Measurements from ENCODE around the gene ZSCAN2.
A peak's percentile ranks its signal among the peaks of the same experiment; 100 is the strongest.
"Not testable (repeated sequence)": the region's sequence is repeated elsewhere in the genome, so short reads cannot be mapped to it uniquely, and the experiment has no call there.

The ZSCAN2 gene

GRCh38 chr15:84642640-84643039, 41.8 kb downstream of the ZSCAN2 start:
- DNase-seq = not testable (repeated sequence)

DNA sequence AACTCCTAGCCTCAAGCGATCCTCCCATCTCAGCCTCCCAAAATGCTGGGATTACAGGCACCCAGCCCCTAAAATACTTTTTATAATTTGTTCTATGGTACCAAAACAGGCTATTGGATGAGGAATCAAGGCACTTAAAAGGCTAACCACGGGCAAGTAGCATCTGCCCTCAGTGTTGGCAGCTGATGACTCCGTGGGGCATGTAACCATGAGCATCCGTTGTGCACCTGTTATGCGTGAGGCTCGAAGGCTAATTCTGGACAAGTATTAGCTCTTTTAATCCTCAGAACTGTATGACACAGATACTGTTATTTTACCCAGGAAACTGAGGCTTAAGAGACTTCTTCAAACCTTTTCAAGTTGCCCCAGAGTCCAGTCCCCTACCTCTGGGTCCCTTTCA, 43.0 kb downstream of the ZSCAN2 start:
- no peak for DNase-seq

- DNase-seq = no peak
Measured at GRCh38 chr15:84645496-84645895, 44.7 kb downstream of the ZSCAN2 start.

DNA sequence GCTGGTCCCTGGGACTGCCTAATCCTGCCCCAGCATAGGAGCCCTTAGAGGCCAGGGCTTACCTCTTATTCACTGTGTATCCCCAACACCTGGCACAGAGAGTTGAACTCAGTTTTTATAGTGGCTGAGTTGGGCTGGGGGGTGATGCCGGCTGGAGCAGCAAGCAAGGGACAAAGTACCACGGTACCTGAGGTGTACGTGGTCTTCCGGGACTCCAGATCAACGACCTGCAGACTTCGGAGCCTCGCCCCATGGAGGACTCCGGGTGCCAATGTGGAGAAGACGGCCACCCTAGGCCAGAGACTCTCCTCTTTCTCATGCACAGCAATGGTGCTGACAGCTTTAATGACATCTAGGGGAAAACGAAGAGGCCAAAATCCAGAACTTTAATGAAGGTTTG, 45.2 kb downstream of the ZSCAN2 start:
- no peak for DNase-seq

- DNase-seq = no peak
Measured at GRCh38 chr15:84647726-84648125, 46.9 kb downstream of the ZSCAN2 start.

DNA sequence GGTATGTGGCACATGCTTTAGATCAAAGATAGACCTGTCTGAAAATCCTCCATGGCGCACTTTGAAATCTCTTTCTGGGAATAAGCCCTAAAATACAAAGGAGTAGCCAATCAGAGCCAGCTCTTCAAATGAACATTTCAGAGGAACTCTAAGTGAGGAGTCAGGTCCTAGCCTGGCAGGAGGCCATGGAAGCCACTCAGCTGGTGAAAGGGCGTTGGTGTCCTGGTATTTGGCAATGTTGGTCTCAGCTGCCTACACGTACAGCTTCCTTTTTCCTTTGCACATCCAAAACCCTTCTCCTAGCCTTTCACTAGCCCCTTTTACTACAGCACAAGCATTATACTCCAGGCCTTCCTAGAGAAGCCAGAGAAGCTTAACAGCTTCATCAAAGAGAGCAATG, 47.7 kb downstream of the ZSCAN2 start:
- no peak for DNase-seq

- DNase-seq = no peak
Measured at GRCh38 chr15:84649706-84650105, 48.9 kb downstream of the ZSCAN2 start.

DNA sequence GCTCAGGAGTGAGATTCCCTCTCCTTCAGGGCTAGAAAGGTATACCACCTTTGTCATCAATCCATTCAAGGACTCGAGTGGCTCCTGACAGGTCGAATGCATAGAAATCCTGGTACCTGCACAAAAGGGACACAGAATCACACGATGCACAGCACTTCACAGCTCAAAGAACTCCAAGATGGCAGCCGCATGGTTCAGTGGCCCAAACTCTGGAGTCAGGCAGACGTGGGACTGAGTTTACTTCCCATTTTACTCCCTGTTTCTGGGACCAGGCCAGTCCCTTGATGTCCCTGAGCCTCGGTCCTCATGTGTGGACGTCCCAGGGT, 52.7 kb downstream of the ZSCAN2 start:
- DNase-seq = no peak

GRCh38 chr15:84653910-84654688, 53.3 kb downstream of the ZSCAN2 start, which contains the start of gene WDR73:
Gene WDR73 (minus strand): TSS chr15:84654283. CDS start chr15:84654274, 9 bp downstream.
- peak; percentile 85 to 97 for DNase-seq

DNA sequence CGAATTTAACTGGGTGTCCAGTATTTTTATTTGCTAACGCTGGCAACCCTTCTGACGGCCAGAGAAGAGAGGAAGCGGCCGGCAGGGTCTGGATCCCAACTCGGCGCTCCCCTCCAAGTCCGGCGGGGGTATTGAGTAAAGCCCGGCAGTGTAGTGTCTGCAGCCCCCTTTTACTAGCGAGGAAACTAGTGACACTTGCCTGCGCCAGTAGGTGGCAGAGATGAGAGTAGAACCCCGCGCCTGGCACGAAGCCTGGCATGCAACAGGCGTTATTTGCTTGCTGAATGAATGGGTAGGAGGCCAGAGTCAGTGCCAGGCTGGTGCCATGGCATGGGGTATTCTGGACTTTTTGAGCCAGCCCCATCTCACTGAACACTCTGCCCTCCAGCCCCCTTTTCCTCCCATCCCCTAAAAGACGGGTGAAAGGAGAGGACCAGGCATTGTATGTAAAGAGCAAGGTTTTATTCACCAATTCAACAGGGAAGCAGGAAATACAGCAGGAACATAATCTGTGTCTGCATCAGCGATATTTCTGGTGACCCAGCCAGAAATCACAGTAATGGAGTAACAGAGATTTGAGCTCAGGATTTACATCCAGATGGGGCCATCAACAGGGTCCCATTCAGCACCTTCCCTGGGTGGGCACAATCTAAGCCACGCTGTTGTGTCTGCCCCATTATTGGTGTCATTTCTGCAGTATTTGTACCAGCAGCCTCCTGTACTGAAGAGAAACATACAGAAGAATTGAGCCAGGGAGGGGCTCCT, 54.1 kb downstream of the ZSCAN2 start:
- DNase-seq = peak; percentile 42 to 87

DNA sequence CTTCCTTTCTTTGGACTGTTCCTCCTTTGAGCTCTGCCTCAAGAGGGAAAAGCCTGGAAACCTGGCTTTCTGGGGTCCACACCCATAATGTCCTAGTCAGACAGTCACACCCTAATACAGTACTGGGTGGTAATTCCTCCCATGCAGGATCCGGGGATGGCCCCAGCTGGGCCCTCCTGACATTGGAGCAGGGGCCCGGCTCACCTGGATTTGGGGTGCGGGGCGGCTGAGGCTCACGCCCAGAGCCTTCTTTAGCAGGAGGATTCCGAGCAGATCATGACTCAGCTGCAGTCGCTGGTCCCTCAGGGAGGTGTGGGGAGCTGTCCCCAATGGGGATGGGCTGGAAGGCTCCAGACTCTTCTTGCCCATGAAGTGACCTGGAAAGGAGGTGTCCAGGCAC, 56.2 kb downstream of the ZSCAN2 start:
- DNase-seq = no peak

DNA sequence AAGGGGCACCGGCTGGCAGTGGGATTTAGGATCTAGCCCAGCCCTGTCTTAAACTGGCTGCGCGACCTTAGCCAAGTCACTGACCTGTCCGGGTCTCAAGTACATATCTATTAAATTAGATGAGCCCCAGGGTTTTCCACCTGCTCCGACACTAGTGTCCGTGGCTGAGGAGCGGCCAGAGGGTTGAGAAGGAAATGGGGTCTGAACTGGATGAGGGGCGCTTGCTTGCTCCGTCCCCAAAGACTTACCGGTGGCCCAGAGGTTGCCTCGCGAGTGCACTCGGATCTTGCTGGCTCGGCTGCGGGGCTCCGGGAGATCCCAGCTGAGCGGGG, 56.9 kb downstream of the ZSCAN2 start:
- DNase-seq = no peak

GRCh38 chr15:84658080-84658787, 57.4 kb downstream of the ZSCAN2 start, which contains the start of gene NMB:
Gene NMB (minus strand): TSS chr15:84658199. CDS start chr15:84658152, 47 bp downstream.
- DNase-seq = peak; percentile 41 to 86

GRCh38 chr15:84658788-84659411, 58.1 kb downstream of the ZSCAN2 start:
- DNase-seq = peak in 1 of 2 experiments; percentile 49

DNA sequence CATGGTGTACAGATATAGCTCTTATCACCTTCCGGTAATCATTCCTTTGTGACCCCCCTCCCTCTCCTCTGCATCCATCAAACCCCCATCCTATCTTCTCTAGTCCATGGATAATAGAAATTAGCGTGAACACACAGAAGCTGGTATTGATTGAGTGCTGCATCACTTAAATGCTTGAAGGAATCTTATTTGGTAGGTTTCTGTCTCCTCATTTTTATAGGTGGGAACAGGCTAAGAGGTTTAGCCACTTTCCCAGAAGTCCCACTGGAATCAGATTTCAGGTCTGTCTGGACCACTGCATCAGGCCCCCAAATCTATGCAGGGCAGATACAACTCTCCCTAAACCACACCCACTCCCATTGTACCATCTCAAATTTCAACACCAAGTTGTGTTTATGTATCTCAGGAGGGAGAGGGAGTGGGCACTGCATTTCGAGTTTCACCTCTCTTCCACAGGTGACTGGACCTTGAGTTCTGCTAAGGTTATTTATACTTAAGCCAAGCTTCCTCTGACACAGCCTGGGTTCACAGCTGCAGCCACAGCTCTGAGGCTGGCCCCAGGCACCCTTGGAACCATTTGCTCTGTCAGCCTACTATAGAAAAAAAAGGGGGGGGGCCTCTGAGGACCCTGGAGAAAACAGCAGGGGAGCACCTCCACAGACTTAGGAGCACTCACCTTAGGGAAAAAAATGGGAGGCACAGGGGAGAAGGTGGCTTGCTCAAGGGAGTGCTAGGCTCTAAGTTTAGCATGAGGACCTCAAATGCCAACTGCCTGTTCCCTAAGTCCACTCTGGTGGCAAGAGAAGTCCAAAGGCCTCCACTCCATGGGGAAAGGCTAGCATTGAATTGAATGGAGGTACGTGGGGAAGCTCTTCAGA, 59.3 kb downstream of the ZSCAN2 start:
- no peak for DNase-seq

DNA sequence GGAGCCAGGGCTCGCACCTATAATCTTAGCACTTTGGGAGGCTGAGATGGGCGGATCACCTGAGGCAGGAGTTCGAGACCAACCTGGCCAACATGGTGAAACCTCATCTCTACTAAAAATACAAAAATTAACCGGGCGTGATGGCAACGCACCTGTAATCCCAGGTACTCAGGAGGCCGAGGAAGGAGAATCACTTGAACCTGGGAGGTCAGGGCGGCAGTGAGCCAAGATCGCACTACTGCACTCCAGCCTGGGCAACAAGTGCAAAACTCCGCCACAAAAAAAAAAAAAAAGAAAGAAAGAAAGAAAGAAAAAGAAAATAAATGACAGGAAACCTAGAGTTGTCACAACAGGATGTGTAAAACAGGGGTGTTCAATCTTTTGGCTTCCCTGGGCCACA, 60.2 kb downstream of the ZSCAN2 start:
- no peak for DNase-seq

DNA sequence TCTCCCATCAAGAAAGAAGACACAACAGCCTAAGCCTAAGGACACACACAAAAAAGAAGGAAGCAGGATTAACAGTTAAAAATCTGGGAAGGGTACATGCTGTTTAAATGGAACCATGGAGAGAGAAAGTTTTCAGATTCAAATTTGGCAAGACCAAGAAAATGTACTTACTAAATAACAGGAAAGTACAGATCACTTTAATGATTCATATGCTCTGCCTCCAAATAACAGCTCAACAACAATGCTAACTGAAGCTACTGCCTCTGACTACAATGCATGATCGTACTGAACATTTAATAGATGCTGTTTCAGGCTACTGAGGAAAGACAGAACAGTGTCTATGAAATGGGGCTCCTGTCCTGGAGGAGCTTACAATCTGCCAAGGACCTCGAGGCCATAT, 65.6 kb downstream of the ZSCAN2 start:
- DNase-seq = no peak

GRCh38 chr15:84668221-84668982, 67.6 kb downstream of the ZSCAN2 start:
- DNase-seq = no peak

DNA sequence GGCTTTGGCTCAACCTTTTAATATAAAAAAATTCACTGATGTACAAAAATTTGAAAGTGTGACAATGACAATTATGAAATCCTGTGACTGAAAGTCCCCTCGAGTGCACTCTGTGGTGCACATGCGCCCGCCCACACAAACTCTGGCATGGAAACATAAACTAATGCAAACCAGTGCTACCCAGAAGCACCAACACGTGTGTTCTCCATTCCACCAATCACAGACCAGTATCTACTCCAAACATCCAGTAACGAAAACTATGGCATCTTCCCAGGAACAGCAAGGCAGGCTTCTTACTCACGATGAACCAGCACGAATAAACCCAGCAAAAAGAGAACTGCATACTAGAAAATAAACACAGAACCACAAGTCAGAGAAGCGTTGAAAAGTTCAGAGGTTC, 68.9 kb downstream of the ZSCAN2 start:
- DNase-seq = no peak

- no peak for DNase-seq
Measured at GRCh38 chr15:84671211-84671610, 70.4 kb downstream of the ZSCAN2 start.

All from NCI-H526 (cell line).